Cerebellar nuclear complex (tissue), 1 donor: ENCODE results near the gene CELA3B.
"Not testable (repeated sequence)": the region's sequence is repeated elsewhere in the genome, so short reads cannot be mapped to it uniquely, and the experiment has no call there.

ENCODE experiments used
- DNase-seq, 2 experiments: peaks; one replicate each; lab custom pipeline; 2025; lab: John Stamatoyannopoulos, UW

Gene CELA3B

GRCh38 chr1:21944733-21945073 is 32.1 kb upstream of the CELA3B start:
- DNase-seq: no peak

GRCh38 chr1:21946836-21947587 is 29.8 kb upstream of the CELA3B start:
- no peak for DNase-seq

- no peak for DNase-seq
These were observed 26.1 kb upstream of the CELA3B start for GRCh38 chr1:21950734-21951133.

GRCh38 chr1:21951226-21951870 is 25.5 kb upstream of the CELA3B start:
- no peak for DNase-seq

- no peak for DNase-seq
These were observed 23.9 kb upstream of the CELA3B start for GRCh38 chr1:21952786-21953520.

GRCh38 chr1:21955058-21955457 is 21.8 kb upstream of the CELA3B start:
- DNase-seq: no peak

- DNase-seq: no peak
These were observed 21.1 kb upstream of the CELA3B start for GRCh38 chr1:21955501-21956281.

- DNase-seq: no peak
These were observed 19.9 kb upstream of the CELA3B start for GRCh38 chr1:21956720-21957552.

GRCh38 chr1:21961337-21961736 is 15.5 kb upstream of the CELA3B start:
- DNase-seq: no peak

GRCh38 chr1:21961799-21962198 is 15.0 kb upstream of the CELA3B start:
- no peak for DNase-seq

GRCh38 chr1:21963477-21964217 is 13.2 kb upstream of the CELA3B start:
- DNase-seq: no peak

GRCh38 chr1:21966247-21967000 is 10.4 kb upstream of the CELA3B start:
- no peak for DNase-seq

GRCh38 chr1:21967216-21967615 is 9.6 kb upstream of the CELA3B start:
- DNase-seq: not testable (repeated sequence)

GRCh38 chr1:21969066-21969465 is 7.8 kb upstream of the CELA3B start:
- DNase-seq: not testable (repeated sequence)

GRCh38 chr1:21970523-21970922 is 6.3 kb upstream of the CELA3B start:
- not testable (repeated sequence) for DNase-seq

GRCh38 chr1:21972973-21973441 is 3.8 kb upstream of the CELA3B start:
- not testable (repeated sequence) for DNase-seq

GRCh38 chr1:21973948-21974347 is 2.9 kb upstream of the CELA3B start:
- DNase-seq: not testable (repeated sequence)

- DNase-seq: not testable (repeated sequence)
These were observed 2.1 kb upstream of the CELA3B start for GRCh38 chr1:21974699-21975098.

- not testable (repeated sequence) for DNase-seq
These were observed 1.5 kb upstream of the CELA3B start for GRCh38 chr1:21975296-21975695.

GRCh38 chr1:21978209-21978608 is 1.4 kb downstream of the CELA3B start:
- not testable (repeated sequence) for DNase-seq
